ENCODE results near the gene GYS1.

GYS1 gene

DNA sequence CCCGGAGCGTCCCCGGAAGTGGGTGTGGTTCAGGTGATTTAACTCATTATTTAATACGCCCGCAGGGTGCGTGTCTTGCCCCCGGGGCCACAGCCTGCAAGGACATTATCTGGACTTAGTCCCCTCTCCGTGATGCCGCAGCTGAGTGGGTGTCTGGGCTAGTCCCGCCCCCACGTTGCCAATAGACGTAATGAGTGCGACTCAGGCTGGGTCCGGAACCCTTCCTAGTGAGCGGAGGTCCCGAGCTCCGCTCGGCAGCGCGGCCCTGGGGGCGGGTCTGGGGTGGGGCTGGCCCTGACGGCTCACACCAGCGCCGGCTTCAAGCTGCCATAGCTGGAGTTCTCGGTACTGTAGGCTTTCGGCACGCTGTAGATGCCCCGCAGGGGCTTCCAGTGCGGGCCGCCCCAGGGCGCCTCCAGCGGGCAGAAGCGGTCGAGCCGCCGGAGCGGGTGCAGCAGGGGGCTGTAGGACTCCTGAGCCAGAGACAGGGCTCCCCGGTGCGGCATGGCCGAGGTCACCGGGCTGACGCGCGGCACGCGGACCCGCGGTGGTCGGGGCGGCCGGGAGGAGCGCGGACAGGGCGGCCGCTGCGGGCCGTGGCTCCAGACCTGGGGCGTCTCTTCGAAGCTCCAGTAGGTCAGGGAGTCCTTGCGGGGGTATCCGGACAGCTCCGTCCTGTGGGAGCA lies 24.7 kb upstream of the GYS1 start:
- DNase-seq (ENCODE audit: low read depth, low spot score), result no peak

DNA sequence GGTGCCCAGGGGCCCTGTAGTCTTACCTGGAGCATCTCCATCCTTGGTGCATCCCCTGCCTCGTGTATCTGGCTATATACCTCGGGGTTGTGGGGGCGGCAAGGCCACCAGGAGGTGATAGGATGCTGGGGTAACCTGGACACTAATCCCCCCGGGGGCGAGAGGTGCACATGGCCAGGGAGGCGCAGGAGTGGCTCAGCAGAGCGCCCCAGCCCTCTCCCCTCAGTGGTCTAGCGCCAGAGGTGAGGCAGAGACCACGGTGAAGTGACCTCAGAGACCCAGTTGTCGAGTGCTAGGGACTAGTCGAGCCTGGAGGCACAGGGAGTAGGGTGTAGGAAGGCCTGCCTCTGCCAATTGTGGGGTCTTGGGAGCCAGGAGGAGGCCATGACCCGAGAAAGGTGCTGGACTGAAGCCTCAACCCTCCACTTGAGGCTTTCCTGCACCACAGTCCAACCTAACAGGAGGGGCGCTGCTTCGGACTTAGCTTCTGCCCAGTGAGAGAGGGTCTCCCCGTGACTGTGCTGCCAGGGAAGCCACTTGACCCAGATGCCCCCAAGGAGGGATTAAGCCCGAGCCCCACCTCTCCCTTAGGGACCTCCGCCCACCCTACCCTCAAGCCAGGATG lies 24.0 kb upstream of the GYS1 start, which contains the start of gene LHB:
TSS of gene LHB (minus strand) at position 51 of the 625 bp plus-strand sequence. CDS start at position 41, 10 bp downstream.
- no peak for DNase-seq (ENCODE audit: low read depth, low spot score)

DNA sequence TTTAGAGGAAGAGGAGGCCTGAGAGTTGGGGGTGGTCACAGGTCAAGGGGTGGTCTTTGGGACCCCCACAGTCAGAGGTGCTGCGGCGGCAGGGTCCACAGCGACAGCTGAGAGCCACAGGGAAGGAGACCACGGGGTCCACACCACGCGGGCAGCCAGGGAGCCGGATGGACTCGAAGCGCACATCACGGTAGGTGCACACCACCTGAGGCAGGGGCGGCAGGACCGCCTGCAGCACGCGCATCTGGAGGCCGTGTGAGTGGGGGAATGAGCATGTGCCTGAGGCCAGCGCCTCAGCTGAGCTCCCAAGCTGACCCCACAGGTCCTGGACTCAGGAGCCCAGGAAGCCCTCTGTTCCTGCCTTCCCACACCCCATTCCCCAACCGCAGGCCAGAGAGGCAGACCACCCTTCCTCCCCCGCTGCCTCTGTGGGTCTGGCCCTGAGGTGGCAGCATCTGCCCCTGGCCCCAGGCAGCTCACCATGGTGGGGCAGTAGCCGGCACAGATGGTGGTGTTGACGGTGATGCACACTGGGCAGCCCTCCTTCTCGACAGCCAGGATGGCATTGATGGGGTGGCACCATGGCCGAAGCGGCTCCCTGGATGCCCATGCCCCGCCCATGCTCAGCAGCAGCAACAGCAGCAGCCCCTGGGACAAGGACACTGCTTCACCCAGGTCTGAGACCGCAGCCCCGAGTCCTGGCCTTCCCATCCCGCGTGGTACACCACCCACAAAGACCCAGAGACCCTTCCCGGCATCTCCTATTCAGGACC lies 23.1 kb upstream of the GYS1 start:
- no peak for DNase-seq (ENCODE audit: low read depth, low spot score)

DNA sequence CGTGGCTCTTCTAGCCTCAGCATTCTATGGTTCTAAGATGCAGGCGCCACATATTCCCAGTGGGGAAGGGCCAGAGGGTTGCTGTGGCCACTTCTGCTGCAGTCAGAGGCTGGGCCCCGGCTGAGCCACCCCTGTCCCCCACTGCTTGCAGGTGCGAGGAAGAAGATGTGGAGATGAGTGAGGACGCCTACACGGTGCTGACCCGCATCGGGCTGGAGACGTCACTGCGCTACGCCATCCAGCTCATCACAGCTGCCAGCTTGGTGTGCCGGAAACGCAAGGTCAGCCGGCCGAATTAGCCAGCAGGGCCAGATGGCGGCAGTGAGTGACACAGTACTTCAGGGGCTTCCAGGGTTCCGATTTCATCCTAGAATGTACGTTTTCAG lies 21.8 kb upstream of the GYS1 start:
- DNase-seq (ENCODE audit: low read depth, low spot score), result no peak

DNA sequence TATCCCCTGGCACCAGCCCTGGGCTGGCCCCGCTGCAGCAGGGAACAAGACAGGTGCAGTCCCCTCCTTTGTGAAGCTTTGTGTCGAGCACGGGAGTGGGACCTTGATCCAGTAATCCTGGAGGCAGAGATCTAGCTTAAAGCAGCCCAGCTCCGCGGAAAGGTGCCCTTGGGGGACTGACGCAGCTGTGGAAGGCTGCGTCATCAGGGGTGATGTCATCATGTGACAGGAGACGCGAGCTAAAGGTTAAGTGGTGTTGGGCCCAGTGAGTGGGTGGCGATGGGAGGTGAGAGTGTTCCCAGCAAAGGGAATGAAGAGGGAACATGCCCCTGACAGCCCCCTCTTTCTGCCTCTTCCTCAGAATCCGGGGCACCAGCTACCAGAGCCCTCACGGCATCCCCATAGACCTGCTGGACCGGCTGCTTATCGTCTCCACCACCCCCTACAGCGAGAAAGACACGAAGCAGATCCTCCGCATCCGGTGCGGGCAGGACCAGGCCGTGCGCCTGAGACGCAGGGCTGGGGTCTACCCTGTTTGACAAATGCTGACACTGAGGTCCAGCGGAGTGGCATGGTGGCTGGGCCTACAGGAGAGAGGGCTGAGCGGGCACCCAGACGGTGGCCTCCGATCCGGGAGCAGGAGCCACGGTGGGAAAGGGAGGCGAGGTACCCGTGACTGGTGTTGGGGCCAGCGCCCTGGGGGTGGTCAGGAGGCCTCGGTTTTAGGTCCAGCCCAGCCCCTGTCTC lies 21.2 kb upstream of the GYS1 start:
- DNase-seq (ENCODE audit: low read depth, low spot score), result no peak

DNA sequence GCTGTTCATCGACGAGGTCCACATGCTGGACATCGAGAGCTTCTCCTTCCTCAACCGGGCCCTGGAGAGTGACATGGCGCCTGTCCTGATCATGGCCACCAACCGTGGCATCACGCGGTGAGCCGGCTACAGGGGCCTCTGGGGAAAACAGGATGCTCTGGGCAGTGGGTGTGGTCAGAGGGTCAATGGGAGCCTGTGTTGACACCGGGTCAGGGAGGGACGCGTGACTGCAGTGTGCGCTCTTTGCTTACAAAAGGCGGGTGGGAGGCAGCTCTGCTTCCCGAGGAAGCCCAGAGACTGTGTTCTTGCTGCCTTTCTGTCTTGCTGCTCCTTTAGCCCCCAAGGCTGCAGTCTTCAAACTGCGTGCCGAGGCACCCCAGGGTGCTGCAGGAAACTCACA lies 18.1 kb upstream of the GYS1 start:
- DNase-seq (ENCODE audit: low read depth, low spot score), result no peak

DNA sequence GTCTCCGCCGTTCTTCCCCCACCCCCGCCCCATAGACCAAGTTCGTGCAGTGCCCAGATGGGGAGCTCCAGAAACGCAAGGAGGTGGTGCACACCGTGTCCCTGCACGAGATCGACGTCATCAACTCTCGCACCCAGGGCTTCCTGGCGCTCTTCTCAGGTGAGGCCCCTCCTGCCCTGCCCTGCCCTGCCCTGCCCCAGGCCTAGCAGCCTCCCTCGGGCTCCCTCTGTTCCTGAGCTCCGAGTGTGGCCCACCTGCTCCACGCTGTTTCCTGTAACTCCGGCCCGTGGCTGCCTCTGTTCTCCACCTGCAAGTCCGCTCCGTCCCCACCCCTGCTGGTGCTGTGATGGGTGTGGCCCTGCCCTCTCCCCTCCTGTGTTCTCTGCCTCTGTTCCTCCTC lies 17.3 kb upstream of the GYS1 start:
- no peak for DNase-seq (ENCODE audit: low read depth, low spot score)

DNA sequence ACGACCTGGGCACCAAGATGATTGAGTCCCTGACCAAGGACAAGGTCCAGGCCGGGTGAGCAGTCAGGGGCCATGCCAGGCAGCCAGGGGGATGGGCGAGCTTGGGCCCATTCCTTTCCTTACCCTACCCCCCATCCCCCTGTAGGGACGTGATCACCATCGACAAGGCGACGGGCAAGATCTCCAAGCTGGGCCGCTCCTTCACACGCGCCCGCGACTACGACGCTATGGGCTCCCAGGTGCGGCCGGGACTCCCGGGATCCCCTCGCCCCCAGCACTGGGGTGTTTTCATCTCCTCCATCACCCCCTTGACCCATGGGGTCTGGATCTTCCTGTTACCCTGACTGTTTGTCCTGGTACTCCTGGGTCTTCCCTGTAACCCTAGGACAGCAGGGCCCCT lies 16.7 kb upstream of the GYS1 start:
- DNase-seq (ENCODE audit: low read depth, low spot score), result no peak

DNA sequence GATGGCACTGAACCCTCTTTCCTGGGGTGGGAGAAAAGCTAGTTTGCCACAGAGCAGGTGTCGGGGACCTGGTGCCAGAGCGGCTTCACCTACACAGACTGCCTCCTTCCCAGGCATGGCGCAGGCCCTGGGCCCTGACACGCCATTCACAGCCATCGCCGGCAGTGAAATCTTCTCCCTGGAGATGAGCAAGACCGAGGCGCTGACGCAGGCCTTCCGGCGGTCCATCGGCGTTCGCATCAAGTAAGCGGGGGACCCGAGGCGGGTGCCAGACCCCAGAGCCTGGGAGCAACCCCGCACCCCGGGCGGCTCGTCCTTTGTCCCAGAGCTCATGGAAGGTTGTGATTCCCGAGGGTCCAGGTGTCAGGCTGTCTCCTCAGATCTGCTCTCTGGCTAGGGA lies 13.8 kb upstream of the GYS1 start:
- no peak for DNase-seq (ENCODE audit: low read depth, low spot score)

DNA sequence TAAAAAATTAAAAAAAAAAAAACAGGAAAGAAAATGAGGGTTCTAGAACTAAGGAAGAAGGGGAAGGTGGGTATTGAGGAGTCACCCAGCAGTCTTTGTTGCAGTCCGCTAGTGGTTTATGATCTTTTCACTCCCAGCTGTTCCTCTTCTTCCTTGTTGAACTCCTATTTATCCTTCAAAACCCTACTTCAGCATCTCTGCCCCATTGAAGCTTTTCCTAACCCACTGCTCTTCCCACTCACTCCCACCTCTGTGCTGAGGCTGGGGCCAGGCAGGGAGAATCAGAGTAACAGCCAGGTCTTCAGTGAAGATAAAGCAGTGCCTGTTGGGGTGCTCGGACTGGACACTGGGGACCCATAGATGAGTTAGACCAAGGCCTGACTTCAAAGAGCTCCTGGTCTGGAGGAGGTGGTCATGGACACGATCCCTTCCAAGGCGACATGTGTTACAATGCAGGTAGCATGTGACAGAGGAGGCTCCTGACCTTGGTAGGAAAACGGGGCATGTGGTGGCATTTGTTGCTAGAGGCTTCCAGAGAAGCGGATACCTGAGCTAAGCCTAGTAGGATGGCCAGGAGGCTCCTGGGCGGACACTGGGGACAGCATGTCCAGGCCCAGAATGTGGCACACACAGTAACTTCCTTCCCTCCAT lies 12.0 kb upstream of the GYS1 start:
- no peak for DNase-seq (ENCODE audit: low read depth, low spot score)

DNA sequence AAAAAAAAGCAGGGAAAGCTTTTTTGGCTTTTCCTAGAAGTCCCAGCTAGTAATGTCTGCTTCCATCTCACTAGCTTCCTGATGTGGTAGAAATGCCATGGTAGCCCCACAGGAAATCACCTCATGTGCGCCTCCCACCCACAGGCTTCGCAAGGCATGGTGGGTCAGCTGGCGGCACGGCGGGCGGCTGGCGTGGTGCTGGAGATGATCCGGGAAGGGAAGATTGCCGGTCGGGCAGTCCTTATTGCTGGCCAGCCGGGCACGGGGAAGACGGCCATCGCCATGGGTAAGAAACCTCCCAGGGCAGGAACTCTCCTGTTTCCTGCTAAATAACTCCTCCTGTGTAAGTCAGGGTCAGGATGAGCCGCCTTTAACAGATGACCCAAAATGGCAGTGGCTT lies 11.0 kb upstream of the GYS1 start:
- no peak for DNase-seq (ENCODE audit: low read depth, low spot score)

DNA sequence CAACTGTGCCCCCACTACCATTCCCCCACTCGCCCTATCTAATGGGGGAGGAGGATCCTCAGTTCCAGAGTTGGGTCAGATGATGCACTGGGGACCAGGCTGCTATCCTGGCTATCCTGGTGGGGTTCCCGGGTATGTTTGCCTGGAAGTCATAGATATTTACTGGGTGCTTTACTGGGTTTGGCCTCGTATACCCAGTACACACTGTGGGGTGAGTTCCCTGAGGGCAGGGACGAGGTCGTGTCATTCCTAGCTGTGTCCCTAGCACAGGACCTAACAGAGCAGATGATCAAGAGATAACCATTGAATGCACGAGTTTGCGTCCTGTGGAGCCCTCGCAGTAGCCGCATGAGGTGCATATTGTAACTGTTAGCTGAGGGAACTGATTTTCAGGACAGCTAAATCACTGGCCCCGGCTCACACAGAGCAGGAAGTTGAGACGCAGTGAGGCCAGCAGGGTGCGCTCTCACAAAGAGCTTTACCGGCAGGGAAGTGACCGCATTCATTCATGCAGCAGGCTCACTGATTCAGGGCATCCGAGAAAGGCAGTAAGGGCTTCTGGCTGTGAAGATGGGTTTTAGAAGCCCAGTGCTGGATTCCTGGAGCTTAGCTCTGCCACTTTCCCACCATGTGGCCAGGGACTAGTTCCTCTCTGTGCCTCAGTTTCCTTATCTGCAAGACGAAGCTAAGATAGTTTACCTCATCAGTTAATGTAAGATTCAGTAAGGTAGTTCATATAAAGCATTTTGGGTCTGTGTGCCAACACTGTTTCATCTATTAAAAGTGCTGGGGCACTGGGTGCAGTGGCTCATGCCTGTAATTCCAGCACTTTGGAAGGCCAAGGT lies 6.6 kb upstream of the GYS1 start:
- DNase-seq (ENCODE audit: low read depth, low spot score), result peak; percentile 57

DNA sequence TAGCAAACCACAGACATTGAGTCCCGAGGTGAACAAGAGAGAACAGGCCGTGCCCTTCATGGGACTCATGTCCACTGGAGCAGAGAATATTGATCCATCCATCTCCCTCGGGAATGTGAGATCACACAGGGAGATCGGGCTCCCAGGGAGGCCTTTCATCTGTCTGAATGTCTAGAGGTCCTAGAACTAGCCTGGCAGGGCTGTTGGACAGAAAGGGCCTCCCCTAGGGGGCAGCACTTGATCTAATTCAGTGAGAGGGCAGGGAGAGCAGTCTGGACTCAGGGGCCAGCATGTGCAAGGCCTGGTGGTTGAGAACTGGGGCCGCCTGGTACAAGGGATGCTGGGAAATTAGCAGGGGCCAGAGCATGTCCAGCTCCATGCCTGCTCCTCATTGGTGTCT lies 4.9 kb upstream of the GYS1 start:
- no peak for DNase-seq (ENCODE audit: low read depth, low spot score)

DNA sequence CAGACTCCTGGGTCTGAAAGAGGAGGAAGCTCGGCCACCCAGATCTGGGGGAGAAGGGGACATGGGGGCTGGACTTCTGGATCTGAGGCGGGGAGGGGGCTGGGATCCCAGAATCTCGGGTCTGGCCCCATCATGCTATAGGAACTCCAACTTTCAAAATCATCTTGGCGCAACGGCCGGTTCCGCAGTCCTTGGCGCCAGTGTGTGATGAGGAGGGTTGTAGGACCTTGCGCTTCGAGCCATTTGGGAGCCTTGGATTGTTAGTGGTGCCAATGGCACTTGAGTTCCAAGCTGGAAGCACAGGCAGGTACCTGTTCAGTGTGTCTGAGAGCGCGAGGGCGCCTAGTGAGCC lies 902 bp upstream of the GYS1 start:
- DNase-seq (ENCODE audit: low read depth, low spot score), result no peak

DNA sequence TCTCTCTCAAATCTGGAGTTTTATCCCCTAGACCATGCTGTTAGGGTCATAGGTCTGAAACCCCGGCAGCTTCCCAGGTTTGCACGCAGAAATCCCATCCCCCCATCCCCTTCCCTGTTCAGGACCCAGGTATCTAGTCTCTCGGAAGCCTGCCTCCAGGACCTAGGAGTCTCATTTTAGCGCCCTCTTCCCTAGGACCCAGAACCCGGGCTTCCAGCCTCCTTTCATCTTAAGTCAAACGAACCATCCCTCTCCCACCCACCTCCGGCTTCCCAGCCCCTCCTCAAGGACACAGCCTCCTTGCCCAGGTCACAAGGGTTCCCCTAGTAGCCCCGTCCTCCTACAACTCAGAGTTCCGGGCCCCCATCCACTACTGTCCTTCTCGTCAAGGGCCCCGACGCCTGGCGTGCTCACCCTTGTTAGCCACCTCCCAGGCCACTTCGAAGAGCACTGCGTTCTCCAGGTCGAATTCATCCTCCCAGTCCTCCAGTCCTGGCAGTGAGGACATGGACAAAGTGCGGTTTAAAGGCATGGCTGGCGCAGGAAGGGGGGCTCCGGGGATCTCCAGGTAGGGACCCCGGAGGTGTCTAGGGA lies 431 bp downstream of the GYS1 start:
- no peak for DNase-seq (ENCODE audit: low read depth, low spot score)

DNA sequence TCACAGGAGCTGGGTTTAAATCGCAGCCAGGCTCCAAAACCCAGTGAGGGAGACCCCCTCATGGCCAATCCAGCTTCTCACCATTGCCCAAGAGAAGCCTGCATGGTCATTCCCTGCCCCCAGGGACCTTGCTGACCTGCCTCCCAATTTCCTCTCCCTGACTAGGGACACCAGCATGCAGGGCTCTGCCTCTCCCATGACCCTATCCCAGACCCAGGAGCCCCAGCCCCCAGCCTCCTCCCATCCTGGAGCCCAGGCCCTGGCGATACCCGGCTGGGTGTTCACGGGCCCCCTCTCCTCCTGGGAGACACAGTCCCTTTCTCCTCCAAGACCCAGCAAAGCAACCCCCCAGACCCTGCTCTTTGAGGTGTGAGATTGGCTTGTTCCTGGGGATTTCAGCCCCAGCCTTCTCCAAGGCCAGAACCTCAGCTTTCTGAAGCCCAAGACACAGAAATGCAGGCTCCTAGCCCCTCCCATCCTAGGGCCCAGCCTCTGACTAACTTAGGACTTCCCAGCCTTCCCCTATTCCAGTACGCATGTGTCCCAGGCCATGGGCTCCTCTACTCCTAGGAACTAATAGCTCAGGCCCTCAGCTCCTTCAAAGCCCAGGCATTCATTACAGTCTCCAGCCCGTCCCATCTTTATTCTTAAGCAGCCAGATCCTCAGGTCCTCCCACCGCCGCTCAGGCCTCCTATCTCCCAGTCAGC lies 1.1 kb downstream of the GYS1 start:
- no peak for DNase-seq (ENCODE audit: low read depth, low spot score)

DNA sequence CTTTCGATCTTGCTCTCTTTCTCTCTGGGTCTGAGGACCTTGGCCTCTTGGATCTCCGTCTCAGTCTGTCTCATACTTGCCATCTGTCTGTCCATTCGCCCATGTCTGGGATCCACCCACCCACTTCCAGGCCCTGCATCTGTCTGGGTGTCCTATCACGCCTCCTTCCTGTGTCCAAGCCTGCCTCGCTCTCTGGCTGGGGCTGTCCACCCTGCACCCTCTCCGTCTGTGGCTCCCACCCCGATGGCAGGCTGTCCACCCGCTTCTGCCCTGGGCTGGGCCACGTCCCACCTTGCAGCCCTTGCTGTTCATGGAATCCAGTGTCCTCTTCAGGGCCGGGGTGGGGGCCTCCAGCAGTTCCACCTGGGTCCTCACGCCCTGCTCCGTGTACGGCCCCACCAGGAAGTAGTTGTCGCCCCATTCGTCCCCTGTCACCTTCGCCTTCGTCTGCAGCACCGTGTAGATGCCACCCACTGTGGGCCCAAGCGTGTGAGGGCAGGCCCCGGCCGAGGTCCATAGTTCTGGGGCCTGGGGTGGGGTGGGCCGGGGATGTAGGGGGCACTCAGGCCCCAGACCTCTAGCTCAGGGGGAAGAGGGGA lies 2.0 kb downstream of the GYS1 start:
- DNase-seq (ENCODE audit: low read depth, low spot score), result no peak

DNA sequence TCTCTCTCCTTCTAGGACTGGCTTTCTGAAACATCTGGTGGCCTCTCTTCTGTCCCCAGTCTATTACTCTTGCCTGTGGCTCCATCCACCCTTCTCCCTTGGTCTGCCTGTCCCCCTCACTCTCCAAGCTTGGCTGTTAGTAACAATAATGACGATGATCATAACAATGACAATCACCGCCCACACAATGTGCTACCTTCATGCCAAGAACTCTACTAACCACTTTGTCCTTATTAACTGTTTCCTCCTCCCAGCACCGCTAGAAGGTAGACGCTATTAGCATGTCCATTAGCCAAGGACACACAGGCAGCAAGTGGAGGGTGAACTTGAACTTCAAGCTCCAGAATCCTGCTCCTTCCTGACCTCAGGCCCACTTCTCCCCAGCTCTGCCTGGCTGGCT lies 2.7 kb downstream of the GYS1 start:
- no peak for DNase-seq (ENCODE audit: low read depth, low spot score)

DNA sequence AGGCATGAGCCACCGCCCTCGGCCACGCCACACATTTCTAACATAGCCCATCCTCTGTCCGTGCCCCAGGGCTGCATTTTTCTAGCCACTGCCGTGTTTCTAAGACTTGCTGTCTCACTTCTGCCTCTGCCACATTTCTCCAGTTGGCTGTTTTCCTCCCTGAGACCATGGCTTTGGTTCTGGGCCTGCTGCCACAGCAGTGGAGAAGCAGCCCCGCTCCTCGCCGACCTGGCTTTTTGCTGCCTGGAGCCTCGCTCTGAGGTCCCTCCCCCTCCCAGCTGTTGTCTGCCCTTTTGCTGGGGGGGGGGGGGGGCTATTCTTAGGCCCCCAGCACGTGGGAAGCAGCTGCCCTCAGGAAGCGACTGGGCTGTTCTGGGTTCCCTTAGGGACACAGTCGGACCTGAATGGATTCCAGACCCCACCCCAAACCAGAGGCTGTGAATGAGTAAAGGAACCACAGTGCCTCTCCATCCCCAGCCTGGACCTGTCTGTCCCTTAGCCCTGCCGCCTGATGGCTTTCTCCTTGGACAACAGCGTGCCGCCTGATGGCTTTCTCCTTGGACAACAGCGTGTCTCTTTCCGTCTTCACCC lies 3.3 kb downstream of the GYS1 start:
- DNase-seq (ENCODE audit: low read depth, low spot score), result no peak
